WTC11 (cell line): Measurements from ENCODE around the gene CEP19. TPM values are rescaled to one million over a fixed set of nuclear protein-coding genes. Genes with fewer than 3 reads are reported as not detected.
A peak's percentile ranks its signal among the peaks of the same experiment; 100 is the strongest.

ENCODE experiments used
- ATAC-seq: fragments of 200-7000 bp; cut with Tn5 transposase; 2 replicates; pipeline ENCODE4 v1.10.0; 2021; ENCODE audit warnings: mild to moderate bottlenecking, moderate library complexity
- CTCF ChIA-PET: fragments of 300-600 bp; sonication (Branson Sonifier 250); formaldehyde crosslinking; loops from one replicate; lab custom pipeline; 2021; ENCODE audit warnings: antibody characterized with exemption; lab: Charles Lee
- POLR2A ChIA-PET: fragments of 350-600 bp; sonication (Branson Sonifier 250); formaldehyde crosslinking; loops from one replicate; lab custom pipeline; 2021; ENCODE audit warnings: antibody characterized with exemption; lab: Charles Lee
- DNase-seq: peaks from one replicate; pipeline ENCODE4 v3.0.0; 2021; ENCODE audit warnings: low spot score
- H3K27ac Mint-ChIP-seq: 2 replicates; pipeline ENCODE4 v1.8.0; 2021; ENCODE audit warnings: mixed read lengths
- H3K27me3 Mint-ChIP-seq: 2 replicates; pipeline ENCODE4 v1.8.0; 2021; ENCODE audit warnings: low read depth, mild to moderate bottlenecking, moderate library complexity, mixed read lengths
- H3K36me3 Mint-ChIP-seq: 2 replicates; pipeline ENCODE4 v1.8.0; 2021; ENCODE audit warnings: mixed read lengths
- H3K4me1 Mint-ChIP-seq: 2 replicates; pipeline ENCODE4 v1.8.0; 2022; ENCODE audit warnings: mixed read lengths
- H3K4me3 Mint-ChIP-seq: 2 replicates; pipeline ENCODE4 v1.8.0; 2021; ENCODE audit warnings: mild to moderate bottlenecking, moderate library complexity, mixed read lengths
- H3K9me3 Mint-ChIP-seq: 2 replicates; pipeline ENCODE4 v1.8.0; 2021; ENCODE audit warnings: mixed read lengths
- CDX4 ChIP-seq: fragments of 250-450 bp; sonication (Bioruptor Pico); IDR thresholded peaks from 2 replicates; pipeline ENCODE4 v1.9.0; 2021; ENCODE audit warnings: moderate library complexity, mild to moderate bottlenecking, inconsistent platforms, borderline replicate concordance
- CREM ChIP-seq: sonication (generic); formaldehyde crosslinking; IDR thresholded peaks from 2 replicates; pipeline ENCODE4 v1.8.1; 2022; ENCODE audit warnings: mild to moderate bottlenecking, missing genetic modification reagents, moderate library complexity
- ELF4 ChIP-seq: sonication (generic); formaldehyde crosslinking; IDR thresholded peaks from 2 replicates; pipeline ENCODE4 v1.8.1; 2022; ENCODE audit warnings: low read depth, mild to moderate bottlenecking, moderate library complexity, missing genetic modification reagents
- ESRRA ChIP-seq: sonication (generic); formaldehyde crosslinking; IDR thresholded peaks from 2 replicates; pipeline ENCODE4 v1.8.1; 2022; ENCODE audit warnings: mild to moderate bottlenecking, missing genetic modification reagents, borderline replicate concordance
- ETV6 ChIP-seq: sonication (generic); formaldehyde crosslinking; IDR thresholded peaks from 2 replicates; pipeline ENCODE4 v1.8.1; 2022; ENCODE audit warnings: mild to moderate bottlenecking, missing genetic modification reagents
- GABPB1 ChIP-seq: sonication (generic); formaldehyde crosslinking; IDR thresholded peaks from 2 replicates; pipeline ENCODE4 v1.8.1; 2023; ENCODE audit warnings: mild to moderate bottlenecking, missing genetic modification reagents
- MAX ChIP-seq: sonication (generic); formaldehyde crosslinking; IDR thresholded peaks from 2 replicates; pipeline ENCODE4 v1.8.0; 2022; ENCODE audit warnings: mild to moderate bottlenecking, missing genetic modification reagents
- MLX ChIP-seq: sonication (generic); formaldehyde crosslinking; IDR thresholded peaks from 2 replicates; pipeline ENCODE4 v1.8.1; 2023; ENCODE audit warnings: mild to moderate bottlenecking, missing genetic modification reagents, moderate library complexity
- NFATC4 ChIP-seq: fragments of 250-450 bp; sonication (Bioruptor Pico); IDR thresholded peaks from 2 replicates; pipeline ENCODE4 v1.9.0; 2021; ENCODE audit warnings: mild to moderate bottlenecking
- NR2C2 ChIP-seq: sonication (generic); formaldehyde crosslinking; IDR thresholded peaks from 2 replicates; pipeline ENCODE4 v1.8.0; 2022; ENCODE audit warnings: mild to moderate bottlenecking, missing genetic modification reagents
- OVOL2 ChIP-seq: fragments of 250-450 bp; sonication (Bioruptor Pico); IDR thresholded peaks from 2 replicates; pipeline ENCODE4 v1.9.0; 2021; ENCODE audit warnings: mild to moderate bottlenecking, borderline replicate concordance
- RELA ChIP-seq: sonication (generic); formaldehyde crosslinking; IDR thresholded peaks from 2 replicates; pipeline ENCODE4 v1.8.1; 2022; ENCODE audit warnings: missing genetic modification reagents, mild to moderate bottlenecking, borderline replicate concordance
- RORB ChIP-seq: fragments of 250-450 bp; sonication (Bioruptor Pico); IDR thresholded peaks from 2 replicates; pipeline ENCODE4 v1.9.0; 2021; ENCODE audit warnings: mild to moderate bottlenecking
- SMAD3 ChIP-seq: sonication (generic); formaldehyde crosslinking; IDR thresholded peaks from 2 replicates; pipeline ENCODE4 v1.8.0; 2022; ENCODE audit warnings: missing genetic modification reagents, mild to moderate bottlenecking, borderline replicate concordance
- STAT6 ChIP-seq: sonication (generic); formaldehyde crosslinking; conservative IDR thresholded peaks from 2 replicates; pipeline ENCODE4 v1.8.1; 2023; ENCODE audit warnings: mild to moderate bottlenecking, low read depth, missing genetic modification reagents, moderate library complexity
- TEAD1 ChIP-seq: sonication (generic); formaldehyde crosslinking; IDR thresholded peaks from 2 replicates; pipeline ENCODE4 v1.8.0; 2022; ENCODE audit warnings: mild to moderate bottlenecking, missing genetic modification reagents
- TP53 ChIP-seq: sonication (generic); formaldehyde crosslinking; IDR thresholded peaks from 2 replicates; pipeline ENCODE4 v1.8.1; 2023; ENCODE audit warnings: mild to moderate bottlenecking, missing genetic modification reagents
- ZNF263 ChIP-seq: sonication (generic); formaldehyde crosslinking; IDR thresholded peaks from 2 replicates; pipeline ENCODE4 v1.8.1; 2022; ENCODE audit warnings: low read depth, mild to moderate bottlenecking, moderate library complexity, missing genetic modification reagents
- ZNF396 ChIP-seq: fragments of 250-450 bp; sonication (Bioruptor Pico); IDR thresholded peaks from 2 replicates; pipeline ENCODE4 v1.8.0; 2021; ENCODE audit warnings: mild to moderate bottlenecking, moderate library complexity, borderline replicate concordance
- ZNF423 ChIP-seq: fragments of 250-450 bp; sonication (Bioruptor Pico); IDR thresholded peaks from 2 replicates; pipeline ENCODE4 v2.1.2; 2022; ENCODE audit warnings: mild to moderate bottlenecking, moderate library complexity
- total RNA-seq: library from RNA; stranded (reverse); gene quantifications from 3 replicates; pipeline ENCODE4 v1.2.3, GENCODE V29; 2021
- TF ChIP-seq, protein P1 (sequence below): sonication (generic); formaldehyde crosslinking; IDR thresholded peaks from 2 replicates; pipeline ENCODE4 v1.8.1; 2022; ENCODE audit warnings: low read depth, missing genetic modification reagents, borderline replicate concordance
- TF ChIP-seq, protein P2 (sequence below): fragments of 250-450 bp; sonication (Bioruptor Pico); IDR thresholded peaks from 2 replicates; pipeline ENCODE4 v1.9.0; 2021; ENCODE audit warnings: mild to moderate bottlenecking
- TF ChIP-seq, protein P3 (sequence below): fragments of 250-450 bp; sonication (Bioruptor Pico); IDR thresholded peaks from 2 replicates; pipeline ENCODE4 v1.9.0; 2021; ENCODE audit warnings: mild to moderate bottlenecking

CEP19 gene
- total RNA-seq, 1 experiment from 2014 or later, result 1.5 TPM

GRCh38 chr3:196756732-196757131 is 44.7 kb upstream of the CEP19 start:
- CTCF ChIA-PET, result no interaction called here

DNA sequence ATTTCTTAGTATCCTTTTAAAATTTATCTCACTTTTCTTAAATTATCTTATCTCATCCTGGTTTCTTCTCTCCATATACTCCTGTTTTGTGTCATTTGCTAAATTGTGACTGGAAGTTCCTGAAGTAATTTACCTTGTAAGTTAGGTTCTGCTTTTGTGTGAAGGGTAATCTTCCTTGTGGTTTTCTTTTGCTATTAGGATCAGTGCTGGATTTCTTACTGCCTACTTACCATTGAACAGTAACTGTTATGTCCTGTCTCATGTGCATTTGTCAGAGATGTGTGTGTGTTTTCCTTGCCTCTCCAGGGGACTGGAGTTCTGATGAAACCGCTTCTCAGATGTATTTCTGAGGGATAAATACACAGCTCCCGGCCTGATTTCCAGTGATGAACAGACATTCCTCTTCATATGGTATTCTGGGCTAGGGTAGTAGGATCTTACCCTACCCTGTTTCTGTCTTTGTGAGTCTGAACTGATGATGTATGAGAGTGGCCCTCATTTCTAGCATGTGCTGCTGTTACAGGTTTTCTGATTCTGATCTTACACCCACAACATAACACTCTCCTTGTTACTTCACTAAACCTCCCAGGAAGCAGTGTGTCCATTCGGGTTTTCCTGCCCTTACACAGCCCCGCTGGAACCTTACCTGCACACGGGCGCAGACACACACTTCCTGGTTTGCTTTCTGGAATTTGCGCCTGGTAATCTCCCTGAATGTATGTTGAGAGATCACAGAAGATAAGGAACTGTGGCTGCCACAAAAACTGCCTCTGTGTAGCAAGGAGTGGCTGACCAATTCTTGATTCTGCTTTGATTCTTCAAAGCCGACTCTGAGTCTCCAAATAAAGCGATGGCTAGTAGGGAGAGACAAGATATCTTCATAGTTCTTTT is 42.3 kb upstream of the CEP19 start:
- Mint-ChIP-seq H3K27ac (peak overlapping the region; percentile 84), H3K36me3 (peaks cover 65% of the 10 kb centered on the region), H3K9me3 (peaks cover 27% of the 10 kb centered on the region), H3K4me3 (no peak overlapping the region), H3K27me3 (no peaks in the 10 kb centered on the region), H3K4me1 (peaks cover 23% of the 10 kb centered on the region)
- ChIA-PET CTCF (no interaction called here), POLR2A (no interaction called here)
- no peak for ATAC-seq
- DNase-seq, result no peak
- TF ChIP-seq ZNF263 (CRISPR knock-in tag) (no peak), ZNF396 (CRISPR knock-in tag) (no peak), ELF4 (no peak), ESRRA (CRISPR knock-in tag) (no peak), NFATC4 (no peak), ETV6 (CRISPR knock-in tag) (no peak), ZNF423 (CRISPR knock-in tag) (no peak), CDX4 (CRISPR knock-in tag) (no peak), OVOL2 (CRISPR knock-in tag) (no peak), TEAD1 (no peak), RORB (CRISPR knock-in tag) (no peak)
- TF ChIP-seq, protein P1, sequence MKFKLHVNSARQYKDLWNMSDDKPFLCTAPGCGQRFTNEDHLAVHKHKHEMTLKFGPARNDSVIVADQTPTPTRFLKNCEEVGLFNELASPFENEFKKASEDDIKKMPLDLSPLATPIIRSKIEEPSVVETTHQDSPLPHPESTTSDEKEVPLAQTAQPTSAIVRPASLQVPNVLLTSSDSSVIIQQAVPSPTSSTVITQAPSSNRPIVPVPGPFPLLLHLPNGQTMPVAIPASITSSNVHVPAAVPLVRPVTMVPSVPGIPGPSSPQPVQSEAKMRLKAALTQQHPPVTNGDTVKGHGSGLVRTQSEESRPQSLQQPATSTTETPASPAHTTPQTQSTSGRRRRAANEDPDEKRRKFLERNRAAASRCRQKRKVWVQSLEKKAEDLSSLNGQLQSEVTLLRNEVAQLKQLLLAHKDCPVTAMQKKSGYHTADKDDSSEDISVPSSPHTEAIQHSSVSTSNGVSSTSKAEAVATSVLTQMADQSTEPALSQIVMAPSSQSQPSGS (CRISPR knock-in tag), result no peak
- TF ChIP-seq, protein P2, sequence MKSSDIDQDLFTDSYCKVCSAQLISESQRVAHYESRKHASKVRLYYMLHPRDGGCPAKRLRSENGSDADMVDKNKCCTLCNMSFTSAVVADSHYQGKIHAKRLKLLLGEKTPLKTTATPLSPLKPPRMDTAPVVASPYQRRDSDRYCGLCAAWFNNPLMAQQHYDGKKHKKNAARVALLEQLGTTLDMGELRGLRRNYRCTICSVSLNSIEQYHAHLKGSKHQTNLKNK (CRISPR knock-in tag), result no peak

More at GRCh38 chr3:196756732-196757131, 44.7 kb upstream of the CEP19 start:
- 0 out of 2 replicates have a peak overlapping the region, but pooled peaks have one; percentile 34 for H3K27ac Mint-ChIP-seq
- no peaks in the 10 kb centered on the region for H3K27me3 Mint-ChIP-seq
- ATAC-seq, result no peak
- DNase-seq, result no peak
- peaks cover 19% of the 10 kb centered on the region for H3K4me1 Mint-ChIP-seq
- peaks cover 69% of the 10 kb centered on the region for H3K36me3 Mint-ChIP-seq
- POLR2A ChIA-PET, result no interaction called here
- peaks cover 28% of the 10 kb centered on the region for H3K9me3 Mint-ChIP-seq
- H3K4me3 Mint-ChIP-seq, result no peak overlapping the region
- TF ChIP-seq CREM (CRISPR knock-in tag), result no peak
- no peak for TF ChIP-seq MLX
- no peak for TF ChIP-seq NR2C2 (CRISPR knock-in tag)
- TF ChIP-seq, protein P3, sequence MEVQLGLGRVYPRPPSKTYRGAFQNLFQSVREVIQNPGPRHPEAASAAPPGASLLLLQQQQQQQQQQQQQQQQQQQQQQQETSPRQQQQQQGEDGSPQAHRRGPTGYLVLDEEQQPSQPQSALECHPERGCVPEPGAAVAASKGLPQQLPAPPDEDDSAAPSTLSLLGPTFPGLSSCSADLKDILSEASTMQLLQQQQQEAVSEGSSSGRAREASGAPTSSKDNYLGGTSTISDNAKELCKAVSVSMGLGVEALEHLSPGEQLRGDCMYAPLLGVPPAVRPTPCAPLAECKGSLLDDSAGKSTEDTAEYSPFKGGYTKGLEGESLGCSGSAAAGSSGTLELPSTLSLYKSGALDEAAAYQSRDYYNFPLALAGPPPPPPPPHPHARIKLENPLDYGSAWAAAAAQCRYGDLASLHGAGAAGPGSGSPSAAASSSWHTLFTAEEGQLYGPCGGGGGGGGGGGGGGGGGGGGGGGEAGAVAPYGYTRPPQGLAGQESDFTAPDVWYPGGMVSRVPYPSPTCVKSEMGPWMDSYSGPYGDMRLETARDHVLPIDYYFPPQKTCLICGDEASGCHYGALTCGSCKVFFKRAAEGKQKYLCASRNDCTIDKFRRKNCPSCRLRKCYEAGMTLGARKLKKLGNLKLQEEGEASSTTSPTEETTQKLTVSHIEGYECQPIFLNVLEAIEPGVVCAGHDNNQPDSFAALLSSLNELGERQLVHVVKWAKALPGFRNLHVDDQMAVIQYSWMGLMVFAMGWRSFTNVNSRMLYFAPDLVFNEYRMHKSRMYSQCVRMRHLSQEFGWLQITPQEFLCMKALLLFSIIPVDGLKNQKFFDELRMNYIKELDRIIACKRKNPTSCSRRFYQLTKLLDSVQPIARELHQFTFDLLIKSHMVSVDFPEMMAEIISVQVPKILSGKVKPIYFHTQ (CRISPR knock-in tag), result no peak
- TF ChIP-seq RORB (CRISPR knock-in tag), result no peak
- no peak for TF ChIP-seq STAT6 (CRISPR knock-in tag)
- no peak for TF ChIP-seq RELA (CRISPR knock-in tag)
- TF ChIP-seq SMAD3 (CRISPR knock-in tag), result no peak
- TF ChIP-seq GABPB1 (CRISPR knock-in tag), result no peak
- TF ChIP-seq MAX (CRISPR knock-in tag), result no peak
- TF ChIP-seq TP53 (CRISPR knock-in tag), result no peak
- TF ChIP-seq, all 79 proteins: peak for 0
